ENCODE measurements around the gene USP24. TPM values are rescaled to one million over a fixed set of nuclear protein-coding genes. Genes with fewer than 3 reads are reported as not detected.

USP24 gene
- total and polyA plus RNA-seq, 2 donors (not counting 1 experiment from before 2014, with no cell fraction given) = 18.9 to 152 TPM

GRCh38 chr1:55038552-55038838 lies 176.7 kb downstream of the USP24 start:
- Mint-ChIP-seq H3K9me3 (ENCODE audit: insufficient read depth) (no peaks in the 10 kb centered on the region), H3K27ac (no peak overlapping the region), H3K4me1 (no peaks in the 10 kb centered on the region), H3K27me3 (peaks cover 59% of the 10 kb centered on the region), H3K4me3 (no peak overlapping the region)
- TF ChIP-seq EZH2 (IDR thresholded peaks at IDR 0.05; ENCODE audit: borderline replicate concordance, insufficient read depth, low read depth, low read length, poor library complexity, severe bottlenecking) = no peak
- TF ChIP-seq, protein P1, sequence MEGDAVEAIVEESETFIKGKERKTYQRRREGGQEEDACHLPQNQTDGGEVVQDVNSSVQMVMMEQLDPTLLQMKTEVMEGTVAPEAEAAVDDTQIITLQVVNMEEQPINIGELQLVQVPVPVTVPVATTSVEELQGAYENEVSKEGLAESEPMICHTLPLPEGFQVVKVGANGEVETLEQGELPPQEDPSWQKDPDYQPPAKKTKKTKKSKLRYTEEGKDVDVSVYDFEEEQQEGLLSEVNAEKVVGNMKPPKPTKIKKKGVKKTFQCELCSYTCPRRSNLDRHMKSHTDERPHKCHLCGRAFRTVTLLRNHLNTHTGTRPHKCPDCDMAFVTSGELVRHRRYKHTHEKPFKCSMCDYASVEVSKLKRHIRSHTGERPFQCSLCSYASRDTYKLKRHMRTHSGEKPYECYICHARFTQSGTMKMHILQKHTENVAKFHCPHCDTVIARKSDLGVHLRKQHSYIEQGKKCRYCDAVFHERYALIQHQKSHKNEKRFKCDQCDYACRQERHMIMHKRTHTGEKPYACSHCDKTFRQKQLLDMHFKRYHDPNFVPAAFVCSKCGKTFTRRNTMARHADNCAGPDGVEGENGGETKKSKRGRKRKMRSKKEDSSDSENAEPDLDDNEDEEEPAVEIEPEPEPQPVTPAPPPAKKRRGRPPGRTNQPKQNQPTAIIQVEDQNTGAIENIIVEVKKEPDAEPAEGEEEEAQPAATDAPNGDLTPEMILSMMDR (IDR thresholded peaks at IDR 0.05) = no peak
- CTCF ChIA-PET = no interaction called here
- H3K27ac ChIP-seq (ENCODE audit: low read length in 2 of 2) = no peak overlapping the region
- no peak overlapping the region for H3K4me2 ChIP-seq (replicated peaks; ENCODE audit: low read depth, low read length, poor library complexity, severe bottlenecking)
- intact Hi-C loops (cut with micrococcal nuclease) = no loop called here
- DNase-seq = no peak
- whole genome bisulfite sequencing (ENCODE audit: insufficient coverage) = 74% methylated on average over 2 of the region's 3 CpGs
- no peak overlapping the region for H2AFZ ChIP-seq (ENCODE audit: insufficient read depth, low read depth, low read length, poor library complexity, severe bottlenecking)
- H3K9ac ChIP-seq (ENCODE audit: low read length) = no peak overlapping the region
- H3K4me3 ChIP-seq (ENCODE audit: control extremely low read depth in 1 of 5, extremely low read depth in 1 of 5, insufficient read depth in 1 of 5, low read depth in 2 of 5, low read length in 4 of 5) = no peak overlapping the region
- POLR2A ChIA-PET = no interaction called here
- H3K9me3 ChIP-seq (ENCODE audit: control extremely low read depth in 1 of 3, control insufficient read depth in 2 of 3, insufficient read depth in 1 of 3, low read length in 2 of 3) = no peaks in the 10 kb centered on the region
- no peaks in the 10 kb centered on the region for H3K4me1 ChIP-seq (ENCODE audit: control insufficient read depth in 2 of 2, insufficient read depth in 2 of 2, low read length in 2 of 2)
- no peak for ATAC-seq (ENCODE audit: low read depth)
- H3K79me2 ChIP-seq (ENCODE audit: control insufficient read depth, insufficient read depth, low read length) = no peaks in the 10 kb centered on the region
- H4K20me1 ChIP-seq (ENCODE audit: control insufficient read depth, insufficient read depth, low read length, poor library complexity, severe bottlenecking) = no peaks in the 10 kb centered on the region
- H3K27me3 ChIP-seq (replicated peaks in 1 of 4; ENCODE audit: control extremely low read depth in 1 of 4, control insufficient read depth in 3 of 4, insufficient read depth in 4 of 4, low read length in 3 of 4) = peaks cover 0 to 35% (median 9%) of the 10 kb centered on the region in 4 experiments
- H3K36me3 ChIP-seq (replicated peaks in 1 of 2; ENCODE audit: control extremely low read depth in 1 of 2, control insufficient read depth in 1 of 2, extremely low read depth in 1 of 2, insufficient read depth in 2 of 2, low read length in 1 of 2) = no peaks in the 10 kb centered on the region

GRCh38 chr1:55037733-55038551 lies 177.2 kb downstream of the USP24 start:
- Mint-ChIP-seq H3K27ac (no peak overlapping the region), H3K4me3 (no peak overlapping the region), H3K9me3 (ENCODE audit: insufficient read depth) (no peaks in the 10 kb centered on the region), H3K4me1 (no peaks in the 10 kb centered on the region), H3K27me3 (peaks cover 63% of the 10 kb centered on the region)
- ChIA-PET POLR2A (no interaction called here), CTCF (no interaction called here)
- DNase-seq (no peak), ATAC-seq (ENCODE audit: low read depth) (no peak)
- Histone ChIP-seq H3K4me1 (ENCODE audit: control insufficient read depth in 2 of 2, insufficient read depth in 2 of 2, low read length in 2 of 2) (no peaks in the 10 kb centered on the region), H3K27me3 (replicated peaks in 1 of 4; ENCODE audit: control extremely low read depth in 1 of 4, control insufficient read depth in 3 of 4, insufficient read depth in 4 of 4, low read length in 3 of 4) (peaks cover 0 to 35% (median 9%) of the 10 kb centered on the region in 4 experiments), H4K20me1 (ENCODE audit: control insufficient read depth, insufficient read depth, low read length, poor library complexity, severe bottlenecking) (no peaks in the 10 kb centered on the region), H2AFZ (ENCODE audit: insufficient read depth, low read depth, low read length, poor library complexity, severe bottlenecking) (no peak overlapping the region), H3K9ac (ENCODE audit: low read length) (no peak overlapping the region), H3K79me2 (ENCODE audit: control insufficient read depth, insufficient read depth, low read length) (no peaks in the 10 kb centered on the region), H3K9me3 (ENCODE audit: control extremely low read depth in 1 of 3, control insufficient read depth in 2 of 3, insufficient read depth in 1 of 3, low read length in 2 of 3) (peaks cover 0 to 2% (median 0%) of the 10 kb centered on the region in 3 donors), H3K4me3 (ENCODE audit: control extremely low read depth in 1 of 5, extremely low read depth in 1 of 5, insufficient read depth in 1 of 5, low read depth in 2 of 5, low read length in 4 of 5) (no peak overlapping the region), H3K4me2 (replicated peaks; ENCODE audit: low read depth, low read length, poor library complexity, severe bottlenecking) (no peak overlapping the region), H3K27ac (ENCODE audit: low read length in 2 of 2) (no peak overlapping the region), H3K36me3 (replicated peaks in 1 of 2; ENCODE audit: control extremely low read depth in 1 of 2, control insufficient read depth in 1 of 2, extremely low read depth in 1 of 2, insufficient read depth in 2 of 2, low read length in 1 of 2) (no peaks in the 10 kb centered on the region)
- no peak for TF ChIP-seq EZH2 (IDR thresholded peaks at IDR 0.05; ENCODE audit: borderline replicate concordance, insufficient read depth, low read depth, low read length, poor library complexity, severe bottlenecking)
- TF ChIP-seq, protein P1 (IDR thresholded peaks at IDR 0.05) = no peak
- intact Hi-C loops (cut with micrococcal nuclease) = no loop called here
- WGBS (ENCODE audit: insufficient coverage) = 81% methylated on average over 7 of the region's 8 CpGs

Measured in B cell (primary cell).